AG04450 (cell line): Measurements from ENCODE around the gene TAX1BP3. TPM values are rescaled to one million over a fixed set of nuclear protein-coding genes. Genes with fewer than 3 reads are reported as not detected.

ENCODE experiments used
- CTCF ChIA-PET: fragments of 300-600, 350-600 bp; formaldehyde crosslinking; extraction: SDS; loops from one replicate; lab custom pipeline; 2022; ENCODE audit warnings: antibody characterized with exemption, inconsistent platforms; lab: Charles Lee
- POLR2A ChIA-PET: fragments of 350-600 bp; formaldehyde crosslinking; extraction: SDS; loops from one replicate; lab custom pipeline; 2021; ENCODE audit warnings: antibody characterized with exemption, inconsistent platforms; lab: Yijun Ruan, JAX
- DNase-seq: peaks from one replicate; pipeline ENCODE4 v3.0.0-alpha.2; 2011; ENCODE audit warnings: low read depth, low spot score
- H3K27ac ChIP-seq: one replicate; pipeline ENCODE4 v1.5.1; 2012; ENCODE audit warnings: low read depth, low read length, control low read depth
- H3K27me3 ChIP-seq: one replicate; pipeline ENCODE4 v1.6.0; 2012; ENCODE audit warnings: low read length; ENCODE audit not compliant: control insufficient read depth, insufficient read depth
- H3K4me3 ChIP-seq: 2 replicates; pipeline ENCODE4 v1.5.1; 2011; ENCODE audit warnings: mild to moderate bottlenecking, low read depth, low read length, control low read depth
- H3K9me3 ChIP-seq: 2 replicates; pipeline ENCODE4 v1.5.1; 2012; ENCODE audit warnings: low read length; ENCODE audit not compliant: control insufficient read depth, insufficient read depth
- polyA plus RNA-seq: library from polyadenylated mRNA; depleted of rRNA; stranded (reverse); fragments of >200 nt; gene quantifications from 2 replicates; pipeline ENCODE4 v1.2.3, GENCODE V29; 2011
- TF ChIP-seq, protein P1 (sequence below): IDR thresholded peaks from 2 replicates; pipeline ENCODE4 v1.5.1; 2011; ENCODE audit warnings: low read depth, low read length, control low read depth, inconsistent platforms

The TAX1BP3 gene
- polyA plus RNA-seq, 1 experiment, result 163 TPM

- ChIA-PET POLR2A (no interaction called here), CTCF (no interaction called here)
- Histone ChIP-seq H3K9me3 (no peaks in the 10 kb centered on the region; the same call in 1 of the 2 replicates), H3K27ac (no peak overlapping the region), H3K27me3 (peaks cover 10% of the 10 kb centered on the region), H3K4me3 (no peak overlapping the region)
- TF ChIP-seq, protein P1, sequence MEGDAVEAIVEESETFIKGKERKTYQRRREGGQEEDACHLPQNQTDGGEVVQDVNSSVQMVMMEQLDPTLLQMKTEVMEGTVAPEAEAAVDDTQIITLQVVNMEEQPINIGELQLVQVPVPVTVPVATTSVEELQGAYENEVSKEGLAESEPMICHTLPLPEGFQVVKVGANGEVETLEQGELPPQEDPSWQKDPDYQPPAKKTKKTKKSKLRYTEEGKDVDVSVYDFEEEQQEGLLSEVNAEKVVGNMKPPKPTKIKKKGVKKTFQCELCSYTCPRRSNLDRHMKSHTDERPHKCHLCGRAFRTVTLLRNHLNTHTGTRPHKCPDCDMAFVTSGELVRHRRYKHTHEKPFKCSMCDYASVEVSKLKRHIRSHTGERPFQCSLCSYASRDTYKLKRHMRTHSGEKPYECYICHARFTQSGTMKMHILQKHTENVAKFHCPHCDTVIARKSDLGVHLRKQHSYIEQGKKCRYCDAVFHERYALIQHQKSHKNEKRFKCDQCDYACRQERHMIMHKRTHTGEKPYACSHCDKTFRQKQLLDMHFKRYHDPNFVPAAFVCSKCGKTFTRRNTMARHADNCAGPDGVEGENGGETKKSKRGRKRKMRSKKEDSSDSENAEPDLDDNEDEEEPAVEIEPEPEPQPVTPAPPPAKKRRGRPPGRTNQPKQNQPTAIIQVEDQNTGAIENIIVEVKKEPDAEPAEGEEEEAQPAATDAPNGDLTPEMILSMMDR, result no peak
- DNase-seq, result no peak
These were observed 13.2 kb upstream of the TAX1BP3 start for GRCh38 chr17:3681565-3681964.

GRCh38 chr17:3681057-3681456 lies 12.7 kb upstream of the TAX1BP3 start:
- peaks cover 10% of the 10 kb centered on the region for H3K27me3 ChIP-seq
- no peak for DNase-seq
- TF ChIP-seq, protein P1, result no peak
- ChIA-PET CTCF (no interaction called here), POLR2A (no interaction called here)
- H3K4me3 ChIP-seq, result no peak overlapping the region
- H3K27ac ChIP-seq, result no peak overlapping the region
- H3K9me3 ChIP-seq, result no peaks in the 10 kb centered on the region; the same call in 1 of the 2 replicates

- CTCF ChIA-PET, result interaction anchor here (0.5 kb wide), 1 partner anchor 734 kb away, joined by 6 read pairs; no protein-coding TSS in a partner anchor
- POLR2A ChIA-PET, result interaction anchor here (1.0 to 1.2 kb wide), 2 partner anchors 9 to 12 kb away, joined by 4 to 5 read pairs; no protein-coding TSS in a partner anchor
- H3K9me3 ChIP-seq, result no peaks in the 10 kb centered on the region; the same call in 1 of the 2 replicates
- no peak overlapping the region for H3K4me3 ChIP-seq
- H3K27ac ChIP-seq, result no peak overlapping the region
- no peak for DNase-seq
- H3K27me3 ChIP-seq, result peaks cover 7% of the 10 kb centered on the region
- TF ChIP-seq, protein P1, result no peak
These were observed 11.3 kb upstream of the TAX1BP3 start for GRCh38 chr17:3679531-3680126.

DNA sequence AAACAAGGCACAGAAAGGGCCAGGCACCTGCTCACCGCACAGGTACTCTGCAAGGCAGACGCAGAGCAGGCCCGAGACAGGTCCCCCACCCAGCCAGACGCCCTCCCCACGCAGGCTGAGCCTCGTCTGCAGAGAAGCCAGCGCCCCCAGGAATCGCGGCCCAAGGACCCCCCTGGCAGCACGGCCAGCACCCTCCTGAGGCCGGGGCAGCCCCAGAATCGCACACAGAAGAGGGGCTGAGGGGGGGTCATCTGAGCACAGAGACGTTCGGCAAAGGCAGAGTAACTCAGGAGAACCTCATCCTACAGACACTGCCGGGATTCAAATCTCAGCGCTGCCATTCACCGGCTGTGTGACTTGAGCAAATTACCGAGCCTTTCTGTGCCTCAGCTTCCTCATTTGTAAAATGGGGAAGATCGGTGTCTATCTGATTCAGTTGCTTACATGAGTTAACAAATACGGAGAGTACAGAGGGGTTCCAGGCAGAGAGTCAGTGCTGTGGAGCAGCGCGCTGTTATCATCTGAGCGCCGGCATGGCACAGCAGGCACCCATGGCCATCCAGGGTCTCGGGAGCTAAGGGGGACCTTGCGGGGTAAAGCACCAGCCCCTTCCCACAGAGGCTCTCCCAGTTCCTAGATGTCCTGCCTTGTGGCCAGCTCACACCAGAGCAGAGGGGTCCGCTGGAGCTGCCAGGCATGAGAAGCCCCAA lies 10.6 kb upstream of the TAX1BP3 start:
- CTCF ChIA-PET, result interaction anchor here (0.5 kb wide), 1 partner anchor 735 kb away, joined by 6 read pairs; no protein-coding TSS in a partner anchor

More for the DNA sequence above, 10.6 kb upstream of the TAX1BP3 start:
- Histone ChIP-seq H3K9me3 (no peaks in the 10 kb centered on the region; the same call in 1 of the 2 replicates), H3K4me3 (no peak overlapping the region), H3K27ac (no peak overlapping the region), H3K27me3 (peaks cover 7% of the 10 kb centered on the region)
- POLR2A ChIA-PET, result interaction anchor here (1.0 to 1.8 kb wide), 3 partner anchors 8 to 11 kb away, joined by 4 to 10 read pairs (median 5); no protein-coding TSS in a partner anchor
- TF ChIP-seq, protein P1, result no peak
- DNase-seq, result no peak
